ENCODE results near the gene STX18. TPM values are rescaled to one million over a fixed set of nuclear protein-coding genes. Genes with fewer than 3 reads are reported as not detected.
A peak's percentile ranks its signal among the peaks of the same experiment; 100 is the strongest.

The STX18 gene
- total RNA-seq, 2 donors from 2014 or later, result 31.4 to 31.8 TPM

DNA sequence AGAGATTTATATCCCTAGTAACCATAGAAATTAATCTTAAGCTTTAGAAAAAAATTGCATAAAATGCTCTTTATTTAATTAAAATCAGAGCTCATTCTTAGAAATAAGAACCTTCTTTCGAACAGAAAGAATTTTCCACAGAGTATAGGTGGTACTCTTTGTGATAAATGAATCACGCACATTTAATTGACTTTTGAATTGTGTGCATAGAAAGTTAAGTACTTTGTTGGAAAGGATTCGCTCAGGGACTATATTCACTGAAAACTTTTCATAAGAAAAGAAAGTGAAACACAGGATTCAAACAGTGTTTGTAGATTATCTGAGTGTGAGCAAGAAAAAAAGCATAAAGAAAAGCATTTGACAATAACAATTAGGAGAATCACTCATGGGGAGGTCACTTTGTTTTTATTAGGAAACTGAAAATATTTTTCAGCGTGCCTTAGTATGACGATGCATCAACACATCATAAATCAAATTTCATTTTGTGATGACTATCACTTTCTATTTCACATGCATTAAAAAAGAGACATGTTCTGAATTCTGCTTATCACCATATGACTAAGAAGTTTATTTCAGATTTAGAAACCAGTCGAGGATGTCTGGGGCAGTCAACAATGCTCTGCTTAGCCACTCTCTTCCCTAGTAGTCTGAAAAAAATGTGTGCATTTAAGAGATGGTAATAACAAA, 49.5 kb downstream of the STX18 start:
- no peak overlapping the region for H3K4me3 ChIP-seq
- intact Hi-C loops (cut with DNase I), result no loop called here
- H3K27ac ChIP-seq, result no peak overlapping the region
- no peaks in the 10 kb centered on the region for H3K4me1 ChIP-seq
- TF ChIP-seq, protein P1, sequence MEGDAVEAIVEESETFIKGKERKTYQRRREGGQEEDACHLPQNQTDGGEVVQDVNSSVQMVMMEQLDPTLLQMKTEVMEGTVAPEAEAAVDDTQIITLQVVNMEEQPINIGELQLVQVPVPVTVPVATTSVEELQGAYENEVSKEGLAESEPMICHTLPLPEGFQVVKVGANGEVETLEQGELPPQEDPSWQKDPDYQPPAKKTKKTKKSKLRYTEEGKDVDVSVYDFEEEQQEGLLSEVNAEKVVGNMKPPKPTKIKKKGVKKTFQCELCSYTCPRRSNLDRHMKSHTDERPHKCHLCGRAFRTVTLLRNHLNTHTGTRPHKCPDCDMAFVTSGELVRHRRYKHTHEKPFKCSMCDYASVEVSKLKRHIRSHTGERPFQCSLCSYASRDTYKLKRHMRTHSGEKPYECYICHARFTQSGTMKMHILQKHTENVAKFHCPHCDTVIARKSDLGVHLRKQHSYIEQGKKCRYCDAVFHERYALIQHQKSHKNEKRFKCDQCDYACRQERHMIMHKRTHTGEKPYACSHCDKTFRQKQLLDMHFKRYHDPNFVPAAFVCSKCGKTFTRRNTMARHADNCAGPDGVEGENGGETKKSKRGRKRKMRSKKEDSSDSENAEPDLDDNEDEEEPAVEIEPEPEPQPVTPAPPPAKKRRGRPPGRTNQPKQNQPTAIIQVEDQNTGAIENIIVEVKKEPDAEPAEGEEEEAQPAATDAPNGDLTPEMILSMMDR (IDR thresholded peaks at IDR 0.05), result no peak
- no peaks in the 10 kb centered on the region for H3K27me3 ChIP-seq
- DNase-seq, result no peak
- no peaks in the 10 kb centered on the region for H3K36me3 ChIP-seq
- no peak overlapping the region for H3K9ac ChIP-seq (ENCODE audit: low read depth in 2 of 2, low read length in 2 of 2)
- no peaks in the 10 kb centered on the region for H3K9me3 ChIP-seq

DNA sequence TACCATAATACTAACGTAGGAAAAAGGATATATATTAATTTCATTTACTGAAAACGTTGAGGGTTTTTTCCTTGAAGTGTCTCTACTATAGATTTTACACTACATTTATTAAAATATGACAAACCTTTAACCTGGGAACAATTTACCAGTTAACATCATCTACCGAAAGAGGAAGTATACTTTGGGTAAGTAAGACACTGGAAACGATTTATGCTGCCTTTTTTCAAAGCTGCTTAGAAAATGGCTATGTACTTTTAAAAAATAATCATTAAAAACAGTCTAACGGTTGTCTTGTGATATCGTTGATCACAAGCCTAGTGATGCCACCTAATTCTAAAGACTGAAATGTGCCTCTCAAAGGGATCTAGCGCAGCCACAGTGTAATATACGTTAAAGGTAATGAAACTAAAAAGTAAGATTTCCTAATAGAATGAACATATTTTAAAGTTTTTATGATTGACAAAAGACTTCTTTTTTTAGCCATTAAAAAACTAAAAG, 50.4 kb downstream of the STX18 start:
- Histone ChIP-seq H3K27me3 (no peaks in the 10 kb centered on the region), H3K4me1 (no peaks in the 10 kb centered on the region), H3K9me3 (no peaks in the 10 kb centered on the region), H3K9ac (ENCODE audit: low read depth in 2 of 2, low read length in 2 of 2) (no peak overlapping the region), H3K4me3 (no peak overlapping the region), H3K36me3 (no peaks in the 10 kb centered on the region), H3K27ac (no peak overlapping the region)
- DNase-seq, result no peak
- TF ChIP-seq, protein P1 (IDR thresholded peaks at IDR 0.05), result no peak
- intact Hi-C loops (cut with DNase I), result no loop called here

DNA sequence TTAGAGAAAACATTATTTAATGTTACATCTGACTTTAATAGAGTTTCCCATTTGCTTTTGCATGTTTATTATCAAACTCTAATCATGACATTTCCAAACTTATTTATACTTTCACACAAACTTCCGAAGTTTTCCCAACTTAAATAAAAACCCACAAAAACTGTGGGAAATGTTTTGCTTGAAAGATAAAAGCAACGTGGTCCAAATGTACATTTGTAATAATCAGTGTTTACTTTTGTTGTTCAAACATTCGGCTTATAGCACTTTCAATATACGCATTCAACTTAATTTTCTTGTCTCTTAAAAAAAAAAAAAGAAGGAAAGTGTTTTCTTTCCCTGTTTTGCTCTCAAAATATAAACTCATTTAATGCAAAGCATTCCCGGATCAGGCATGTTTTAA, 51.0 kb downstream of the STX18 start:
- no peaks in the 10 kb centered on the region for H3K4me1 ChIP-seq
- no peak for DNase-seq
- H3K36me3 ChIP-seq, result no peaks in the 10 kb centered on the region
- no peaks in the 10 kb centered on the region for H3K27me3 ChIP-seq
- H3K9me3 ChIP-seq, result no peaks in the 10 kb centered on the region
- intact Hi-C loops (cut with DNase I), result no loop called here
- H3K9ac ChIP-seq (ENCODE audit: low read depth in 2 of 2, low read length in 2 of 2), result no peak overlapping the region
- H3K27ac ChIP-seq, result no peak overlapping the region
- TF ChIP-seq, protein P1 (IDR thresholded peaks at IDR 0.05), result no peak
- H3K4me3 ChIP-seq, result no peak overlapping the region

DNA sequence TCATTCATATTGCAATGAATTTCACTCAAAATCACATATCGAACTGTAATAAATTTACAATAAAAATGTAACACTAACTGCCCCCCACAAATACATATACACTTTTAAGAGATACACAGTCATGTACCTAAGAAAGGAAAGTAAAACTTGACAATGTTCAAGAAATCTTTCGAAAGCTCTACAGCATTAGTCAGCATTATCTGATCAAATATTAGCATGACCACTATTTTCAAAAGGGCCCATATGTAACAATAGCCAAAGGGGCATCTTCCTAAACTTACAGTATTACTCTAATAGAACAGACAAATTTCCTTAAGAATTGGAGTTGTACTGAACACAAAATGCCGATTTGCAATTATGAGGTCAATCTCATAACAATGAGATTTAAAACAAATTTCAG, 51.8 kb downstream of the STX18 start:
- no peaks in the 10 kb centered on the region for H3K27me3 ChIP-seq
- H3K4me3 ChIP-seq, result no peak overlapping the region
- TF ChIP-seq, protein P1 (IDR thresholded peaks at IDR 0.05), result no peak
- H3K4me1 ChIP-seq, result no peaks in the 10 kb centered on the region
- H3K9me3 ChIP-seq, result no peaks in the 10 kb centered on the region
- H3K27ac ChIP-seq, result no peak overlapping the region
- H3K36me3 ChIP-seq, result no peaks in the 10 kb centered on the region
- no peak for DNase-seq
- H3K9ac ChIP-seq (ENCODE audit: low read depth in 2 of 2, low read length in 2 of 2), result no peak overlapping the region
- intact Hi-C loops (cut with DNase I), result no loop called here

DNA sequence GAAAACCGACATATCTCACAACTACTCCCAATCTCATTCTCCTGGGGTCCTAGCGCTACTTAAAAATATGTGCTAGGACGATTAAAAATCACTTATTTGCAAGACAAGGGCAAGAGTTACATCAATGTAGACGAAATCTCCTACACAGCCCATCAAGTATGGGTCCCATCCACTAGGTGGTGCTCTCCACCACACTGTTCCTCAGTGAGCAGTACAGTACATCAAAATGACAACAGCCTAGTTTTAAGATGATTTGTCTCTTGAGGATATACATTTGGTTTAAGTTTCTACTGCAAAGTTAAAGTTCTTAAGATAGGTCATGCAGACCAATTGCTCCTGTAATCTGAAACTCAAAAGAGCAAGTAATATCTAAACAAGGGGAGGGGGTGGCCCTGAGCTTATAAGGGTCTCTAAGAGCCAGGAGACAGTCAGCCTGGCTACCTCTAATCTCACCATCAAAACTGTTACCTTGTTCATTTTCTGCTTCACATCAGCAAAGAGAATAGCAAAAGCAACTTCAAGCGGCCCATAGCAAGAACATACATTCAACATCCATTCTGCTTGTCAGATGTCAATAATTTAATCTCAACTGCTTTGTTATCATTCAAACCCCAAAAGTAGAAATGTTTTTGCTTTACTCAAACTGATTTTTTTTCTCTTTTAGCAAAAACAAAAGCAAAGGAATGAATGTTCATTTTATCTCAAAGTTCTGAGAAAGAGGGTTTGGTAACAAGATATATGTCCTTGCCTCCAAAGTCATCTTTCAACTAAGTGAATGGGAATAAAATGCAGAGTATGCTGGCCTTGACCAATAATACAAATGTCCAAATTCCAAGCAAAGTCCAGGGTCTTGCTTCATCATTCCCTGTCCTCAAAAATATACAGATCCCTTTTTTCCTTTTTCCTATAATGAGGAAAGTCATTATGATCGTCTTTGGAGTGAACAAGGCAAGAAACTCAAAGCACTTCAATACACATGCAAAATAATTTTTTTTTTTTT, 53.1 kb downstream of the STX18 start:
- H3K4me3 ChIP-seq, result no peak overlapping the region
- DNase-seq, result peak; percentile 69
- intact Hi-C loops (cut with DNase I), result loop anchor here (5.0 to 10.0 kb wide), 2 partner anchors 89 to 396 kb away; no protein-coding TSS in a partner anchor
- H3K27ac ChIP-seq, result no peak overlapping the region
- no peaks in the 10 kb centered on the region for H3K27me3 ChIP-seq
- TF ChIP-seq, protein P1 (IDR thresholded peaks at IDR 0.05), result peak; percentile 89
- no peaks in the 10 kb centered on the region for H3K36me3 ChIP-seq
- no peaks in the 10 kb centered on the region for H3K9me3 ChIP-seq
- H3K4me1 ChIP-seq, result no peaks in the 10 kb centered on the region
- H3K9ac ChIP-seq (ENCODE audit: low read depth in 2 of 2, low read length in 2 of 2), result no peak overlapping the region

Data from colonic mucosa (tissue), 4 donors.